ENCODE results near the gene PTPRT. TPM values are rescaled to one million over a fixed set of nuclear protein-coding genes. Genes with fewer than 3 reads are reported as not detected.

PTPRT gene
- total RNA-seq, 1 experiment from 2014 or later, result 0.13 TPM

DNA sequence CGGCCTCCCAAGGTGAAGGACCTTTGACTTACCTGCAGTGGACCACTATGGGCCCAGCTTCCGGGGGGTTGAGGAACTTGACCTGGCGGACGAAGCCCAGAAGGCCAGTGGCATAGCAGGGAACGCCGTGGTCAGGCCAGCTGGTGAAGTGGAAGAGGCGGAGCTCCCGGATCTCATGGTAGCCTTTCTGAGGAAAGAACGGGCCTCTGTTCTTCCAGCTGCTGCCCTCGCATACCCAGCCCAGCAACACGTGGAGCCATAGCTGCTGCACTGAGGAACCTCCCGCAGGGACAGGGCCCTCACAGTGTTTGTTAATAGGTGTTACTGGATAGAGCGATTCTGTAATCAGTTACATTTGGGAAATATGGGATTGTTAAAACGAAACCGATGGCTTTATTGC is 1079.4 kb downstream of the PTPRT start:
- H3K4me3 Mint-ChIP-seq, result no peak overlapping the region
- H3K9ac ChIP-seq (ENCODE audit: extremely low read depth, insufficient read length, low read length), result no peak overlapping the region
- no peak overlapping the region for H4K5ac ChIP-seq (ENCODE audit: insufficient read length, low read depth, low read length)
- no peak overlapping the region for H4K8ac ChIP-seq (replicated peaks; ENCODE audit: insufficient read length, low read depth, low read length)
- H3K4me1 ChIP-seq (ENCODE audit: insufficient read depth, low read length), result no peaks in the 10 kb centered on the region
- H3K27me3 Mint-ChIP-seq (ENCODE audit: low read depth), result no peaks in the 10 kb centered on the region; the same call in 1 of the 2 replicates
- no peak overlapping the region for H3K4me2 ChIP-seq (ENCODE audit: insufficient read depth, insufficient read length, low read length)
- no peak for DNase-seq
- no peak overlapping the region for H3K27ac Mint-ChIP-seq
- no peak overlapping the region for H2BK120ac ChIP-seq (ENCODE audit: low read depth, low read length, poor library complexity, severe bottlenecking)
- no peak overlapping the region for H2BK12ac ChIP-seq (ENCODE audit: insufficient read length, low read depth, low read length)
- H2BK20ac ChIP-seq (ENCODE audit: low read depth, low read length, poor library complexity, severe bottlenecking), result no peak overlapping the region
- no peaks in the 10 kb centered on the region for H3K36me3 Mint-ChIP-seq (ENCODE audit: insufficient read depth in 1 of 3, low read depth in 3 of 3)
- no CpG with 5 or more reads among the region's 15 CpGs for WGBS (ENCODE audit: extremely low coverage, insufficient read length, low lambda C conversion rate)
- H2BK5ac ChIP-seq (ENCODE audit: insufficient read length, low read length), result no peak overlapping the region
- no peak overlapping the region for H2AFZ ChIP-seq (ENCODE audit: low read length)
- H3K14ac ChIP-seq (ENCODE audit: insufficient read depth, low read length), result no peak overlapping the region
- TF ChIP-seq, protein P1, sequence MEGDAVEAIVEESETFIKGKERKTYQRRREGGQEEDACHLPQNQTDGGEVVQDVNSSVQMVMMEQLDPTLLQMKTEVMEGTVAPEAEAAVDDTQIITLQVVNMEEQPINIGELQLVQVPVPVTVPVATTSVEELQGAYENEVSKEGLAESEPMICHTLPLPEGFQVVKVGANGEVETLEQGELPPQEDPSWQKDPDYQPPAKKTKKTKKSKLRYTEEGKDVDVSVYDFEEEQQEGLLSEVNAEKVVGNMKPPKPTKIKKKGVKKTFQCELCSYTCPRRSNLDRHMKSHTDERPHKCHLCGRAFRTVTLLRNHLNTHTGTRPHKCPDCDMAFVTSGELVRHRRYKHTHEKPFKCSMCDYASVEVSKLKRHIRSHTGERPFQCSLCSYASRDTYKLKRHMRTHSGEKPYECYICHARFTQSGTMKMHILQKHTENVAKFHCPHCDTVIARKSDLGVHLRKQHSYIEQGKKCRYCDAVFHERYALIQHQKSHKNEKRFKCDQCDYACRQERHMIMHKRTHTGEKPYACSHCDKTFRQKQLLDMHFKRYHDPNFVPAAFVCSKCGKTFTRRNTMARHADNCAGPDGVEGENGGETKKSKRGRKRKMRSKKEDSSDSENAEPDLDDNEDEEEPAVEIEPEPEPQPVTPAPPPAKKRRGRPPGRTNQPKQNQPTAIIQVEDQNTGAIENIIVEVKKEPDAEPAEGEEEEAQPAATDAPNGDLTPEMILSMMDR (conservative IDR thresholded peaks at IDR 0.05), result no peak
- peaks cover 11 to 12% of the 10 kb centered on the region in 2 experiments for H3K4me1 Mint-ChIP-seq
- no peaks in the 10 kb centered on the region for H3K79me2 ChIP-seq (ENCODE audit: insufficient read depth, low read length)
- H3K18ac ChIP-seq (ENCODE audit: insufficient read length, low read depth, low read length), result no peak overlapping the region
- no peak overlapping the region for H2AK5ac ChIP-seq (ENCODE audit: insufficient read length, low read length)
- H2BK15ac ChIP-seq (ENCODE audit: low read depth, low read length), result no peak overlapping the region
- no peaks in the 10 kb centered on the region for H4K20me1 ChIP-seq (ENCODE audit: control insufficient read depth, insufficient read depth, insufficient read length)
- H3K79me1 ChIP-seq (ENCODE audit: insufficient read depth, low read depth, low read length, poor library complexity, severe bottlenecking), result no peaks in the 10 kb centered on the region
- no peaks in the 10 kb centered on the region for H3K23me2 ChIP-seq (ENCODE audit: insufficient read length, low read depth, low read length, poor library complexity, severe bottlenecking)
- H3K4ac ChIP-seq (ENCODE audit: low read depth, low read length), result no peak overlapping the region
- no peak overlapping the region for H4K91ac ChIP-seq (ENCODE audit: insufficient read length, low read depth, low read length)
- H3K9me3 ChIP-seq (ENCODE audit: control insufficient read depth, low read depth, low read length), result no peaks in the 10 kb centered on the region
- no peaks in the 10 kb centered on the region for H3K27me3 ChIP-seq (ENCODE audit: insufficient read depth, low read length)
- no peak overlapping the region for H3K27ac ChIP-seq (ENCODE audit: insufficient read length, low read depth, low read length)
- H3K23ac ChIP-seq (ENCODE audit: insufficient read length, low read depth, low read length), result no peak overlapping the region
- H3T11ph ChIP-seq (ENCODE audit: low read length), result no peak overlapping the region
- H3K56ac ChIP-seq (ENCODE audit: insufficient read length, low read depth, low read length), result no peak overlapping the region
- H3K9me3 Mint-ChIP-seq, result peaks cover 0 to 3% of the 10 kb centered on the region in 2 experiments; a peak in 1 of 5 replicates
